Head of caudate nucleus (tissue), 42 donors: ENCODE results near the gene LCOR.
"Not testable (repeated sequence)": the region's sequence is repeated elsewhere in the genome, so short reads cannot be mapped to it uniquely, and the experiment has no call there.

Experiments
- DNase-seq, 42 donors: peaks; one replicate each; pipeline versions ENCODE4 v3.0.0 to v3.0.0-alpha.2; 2020 to 2021; ENCODE audit warnings: mixed read lengths in 7 of 42
- intact Hi-C: fragments of 100-400 bp; cut with DNase I; formaldehyde crosslinking; loops from one replicate; pipeline ENCODE4 v1.15.0; 2022

Gene LCOR

GRCh38 chr10:97017474-97017903 lies 185.4 kb downstream of the LCOR start:
- intact Hi-C loops: no loop called here
- DNase-seq: peak in 4 of 42 donors; percentile 26 to 34 (median 32)

GRCh38 chr10:97018251-97019212 lies 186.4 kb downstream of the LCOR start:
- intact Hi-C loops: no loop called here
- peak in 2 of 42 donors; percentile 17 to 30 for DNase-seq

GRCh38 chr10:97019213-97019844 lies 187.2 kb downstream of the LCOR start:
- intact Hi-C loops: no loop called here
- no peak for DNase-seq

DNA sequence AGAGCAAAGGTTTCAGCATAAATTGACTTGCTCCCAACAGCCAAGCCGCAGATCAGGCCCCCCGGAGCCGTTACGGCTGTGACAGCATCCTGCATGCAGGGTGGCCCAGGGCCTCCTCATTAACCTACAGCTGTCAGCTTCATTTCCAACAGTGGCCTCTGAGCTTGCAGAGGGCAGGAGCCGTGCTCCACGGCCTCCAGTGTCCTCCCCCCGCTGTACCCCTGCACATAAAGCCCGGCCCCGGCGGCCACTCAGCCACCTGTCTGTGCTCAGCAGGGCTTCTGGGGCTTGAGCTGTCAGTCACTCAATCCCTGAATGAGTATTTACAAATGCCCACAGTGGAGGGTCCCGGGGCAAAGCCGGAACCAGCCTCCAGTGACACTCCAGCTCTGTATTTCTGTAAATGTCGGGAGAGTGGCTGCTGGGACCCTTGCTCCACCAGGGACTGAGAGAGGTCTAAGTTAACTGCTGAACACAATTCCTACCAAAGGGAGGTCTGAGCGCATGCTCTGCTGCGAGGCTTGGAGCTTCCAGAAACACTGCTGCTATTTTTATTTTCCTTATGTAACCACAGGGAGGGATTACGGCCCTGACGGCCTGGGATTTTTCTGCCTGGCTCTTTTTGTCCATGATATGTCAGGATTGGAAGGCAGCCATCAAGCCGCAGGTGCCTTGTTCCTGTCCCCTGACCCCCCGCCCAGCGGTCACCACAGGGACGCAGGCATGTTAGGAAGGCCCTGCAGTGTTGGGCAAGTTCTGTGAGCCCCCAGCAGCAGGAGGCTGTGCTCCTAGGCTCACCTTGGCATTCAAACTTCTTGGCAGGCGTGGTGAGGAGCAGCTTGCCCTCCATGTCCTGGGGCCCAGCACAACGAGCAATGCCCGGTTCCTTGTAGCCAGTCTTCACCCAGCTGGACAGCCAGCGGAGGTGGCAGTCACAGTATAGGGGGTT lies 188.6 kb downstream of the LCOR start:
- intact Hi-C loops: loop anchor here (10.0 kb wide), 1 partner anchor 256 kb away; no protein-coding TSS in a partner anchor
- peak in 4 of 42 donors; percentile 36 to 61 (median 50) for DNase-seq

DNA sequence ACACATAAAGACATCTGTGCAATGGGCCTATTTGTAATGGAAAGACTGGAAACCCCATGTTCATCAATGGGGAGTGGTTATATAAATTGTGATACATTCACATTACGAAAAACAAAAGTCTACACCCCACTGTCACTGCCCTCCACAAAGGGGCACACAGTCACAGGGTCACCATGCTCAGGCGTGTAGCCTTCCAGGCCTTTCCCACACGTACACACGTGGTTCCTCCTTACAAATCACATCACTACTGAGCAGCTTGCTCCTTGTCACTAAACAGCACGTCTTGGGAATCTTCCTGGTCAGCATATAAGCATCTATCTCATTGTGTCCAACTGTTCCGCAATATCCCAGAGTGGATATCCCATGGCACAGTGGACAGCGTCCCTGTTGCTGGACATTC lies 190.5 kb downstream of the LCOR start:
- peak in 1 of 42 donors; percentile 13 for DNase-seq
- intact Hi-C loops: loop anchor here (10.0 kb wide), 1 partner anchor 258 kb away; no protein-coding TSS in a partner anchor

DNA sequence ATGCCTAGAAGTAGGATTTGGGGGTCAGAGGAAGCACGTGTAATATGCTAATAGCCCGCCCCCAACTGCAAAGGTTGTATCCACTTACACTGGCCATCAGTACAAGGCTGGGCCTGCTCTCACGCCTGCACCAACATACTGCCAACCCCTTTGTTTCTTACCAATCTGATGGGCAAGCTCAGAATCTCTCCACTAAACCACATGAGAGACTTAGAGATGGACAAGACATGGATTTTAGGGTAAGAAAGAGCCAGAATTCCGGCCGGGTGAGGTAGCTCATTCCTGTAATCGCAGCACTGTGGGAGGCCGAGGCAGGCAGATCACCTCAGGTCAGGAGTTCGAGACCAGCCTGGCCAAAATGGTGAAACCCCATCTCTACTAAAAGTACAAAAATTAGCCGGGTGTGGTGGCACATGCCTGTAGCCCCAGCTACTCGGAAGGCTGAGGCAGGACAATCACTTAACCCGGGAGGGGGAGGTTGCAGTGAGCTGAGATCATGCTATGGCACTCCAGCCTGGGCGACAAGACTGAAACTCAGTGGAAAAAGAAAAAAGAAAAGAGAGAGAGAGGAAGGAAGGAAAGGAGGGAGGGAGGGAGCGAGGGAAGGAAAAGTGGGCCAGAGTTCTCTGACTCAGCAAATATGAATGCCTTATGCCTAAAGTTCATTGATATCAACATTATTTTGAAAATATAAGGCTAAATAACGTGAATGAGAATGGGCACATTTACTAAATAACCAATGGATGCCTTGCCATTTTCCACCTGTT lies 191.5 kb downstream of the LCOR start:
- DNase-seq: peak in 1 of 42 donors; percentile 23
- intact Hi-C loops: loop anchor here (10.0 kb wide), 1 partner anchor 259 kb away; no protein-coding TSS in a partner anchor

GRCh38 chr10:97024168-97025073 lies 192.3 kb downstream of the LCOR start:
- peak in 3 of 42 donors; percentile 23 to 57 (median 23) for DNase-seq
- intact Hi-C loops: loop anchor here (5.0 to 10.0 kb wide), 2 partner anchors 192 to 260 kb away; partner anchors contain the start of gene LCOR

GRCh38 chr10:97025613-97026242 lies 193.6 kb downstream of the LCOR start:
- intact Hi-C loops: loop anchor here (5.0 to 10.0 kb wide), 2 partner anchors 193 to 261 kb away; partner anchors contain the start of gene LCOR
- peak in 40 of 42 donors; percentile 48 to 91 (median 73) for DNase-seq

DNA sequence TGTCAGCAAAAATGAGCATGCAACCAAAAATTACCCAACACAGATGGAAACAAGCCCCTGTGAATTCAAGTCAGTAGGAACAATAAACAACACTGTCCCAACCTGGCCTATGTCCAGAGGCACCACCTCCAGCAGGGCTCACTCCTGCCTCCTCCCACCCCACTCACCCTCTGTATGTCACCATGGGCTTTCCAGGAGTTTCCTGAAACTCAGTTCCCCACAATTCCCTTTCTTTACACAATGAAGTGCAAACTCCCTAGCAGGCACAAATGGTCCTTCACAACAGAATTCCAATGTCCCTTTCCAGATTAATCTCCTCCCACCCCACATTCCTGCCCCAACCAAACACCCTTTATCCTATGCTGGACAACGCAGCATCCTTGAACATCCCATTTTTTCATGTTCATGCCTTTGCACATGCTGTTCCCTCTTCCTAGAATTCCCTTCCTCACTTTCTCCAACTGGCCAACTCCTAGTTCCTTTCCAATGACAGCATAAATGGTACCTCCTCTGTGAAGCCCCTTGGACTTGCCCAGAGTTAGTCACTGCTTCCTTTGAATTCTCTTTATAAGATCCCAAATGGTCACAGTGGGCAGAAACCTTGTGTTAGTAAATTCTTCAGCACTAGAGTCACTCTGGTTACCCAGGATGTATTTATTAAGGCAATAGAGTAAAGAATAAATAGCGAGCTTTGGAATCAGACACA lies 196.2 kb downstream of the LCOR start:
- intact Hi-C loops: loop anchor here (5.0 to 10.0 kb wide), 2 partner anchors 196 to 263 kb away; partner anchors contain the start of gene LCOR
- peak in 2 of 42 donors; percentile 1 for DNase-seq

DNA sequence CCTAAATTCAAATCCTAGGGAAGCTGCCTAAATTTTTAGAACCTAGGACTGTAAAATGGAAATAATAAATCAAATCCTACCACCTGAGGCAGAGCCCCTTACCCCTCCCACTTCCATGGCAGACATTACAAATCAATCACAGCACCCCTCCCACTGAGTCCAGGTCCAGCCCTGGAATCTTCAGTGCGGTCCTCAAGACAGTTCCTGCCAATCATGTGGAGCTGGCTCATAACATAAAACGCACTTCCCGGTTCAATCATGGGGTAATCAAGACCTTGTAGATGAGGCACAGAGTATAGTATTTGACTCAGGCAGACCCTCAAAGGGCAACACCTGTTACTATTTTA lies 196.7 kb downstream of the LCOR start:
- peak in 1 of 42 donors; percentile 3 for DNase-seq
- intact Hi-C loops: loop anchor here (5.0 to 10.0 kb wide), 2 partner anchors 197 to 264 kb away; partner anchors contain the start of gene LCOR

- intact Hi-C loops: loop anchor here (5.0 to 10.0 kb wide), 2 partner anchors 197 to 264 kb away; partner anchors contain the start of gene LCOR
- DNase-seq: peak in 4 of 42 donors; percentile 2 to 26 (median 5)
Observed at GRCh38 chr10:97029271-97029670, 197.2 kb downstream of the LCOR start.

GRCh38 chr10:97030894-97031293 lies 198.8 kb downstream of the LCOR start:
- intact Hi-C loops: no loop called here
- DNase-seq: peak in 3 of 42 donors; percentile 10 to 19 (median 15)

- intact Hi-C loops: no loop called here
- peak in 4 of 42 donors; percentile 12 to 23 (median 20) for DNase-seq
Observed at GRCh38 chr10:97031459-97031858, 199.4 kb downstream of the LCOR start.

GRCh38 chr10:97032624-97033023 lies 200.5 kb downstream of the LCOR start:
- intact Hi-C loops: no loop called here
- peak in 1 of 42 donors; percentile 5 for DNase-seq

- DNase-seq: peak in 1 of 42 donors; percentile 4
- intact Hi-C loops: not testable (repeated sequence)
Observed at GRCh38 chr10:97033841-97034240, 201.7 kb downstream of the LCOR start.
